B cell (primary cell): ENCODE measurements around the gene TBC1D1. TPM values are rescaled to one million over a fixed set of nuclear protein-coding genes. Genes with fewer than 3 reads are reported as not detected.

Experiments used
- ATAC-seq: fragments of 200-7000 bp; cut with Tn5 transposase; one replicate; pipeline ENCODE4 v1.10.0; 2021; ENCODE audit warnings: low read depth, mild to moderate bottlenecking, moderate number of reproducible peaks, moderate library complexity
- CTCF ChIA-PET: fragments of 350-600 bp; sonication (Branson Sonifier 250); formaldehyde crosslinking; loops from one replicate; lab custom pipeline; 2021; ENCODE audit warnings: antibody characterized with exemption, inconsistent platforms; lab: Charles Lee
- POLR2A ChIA-PET: fragments of 350-600 bp; sonication (Branson Sonifier 250); formaldehyde crosslinking; loops from one replicate; lab custom pipeline; 2021; ENCODE audit warnings: antibody characterized with exemption; lab: Charles Lee
- DNase-seq: peaks from one replicate; pipeline ENCODE4 v3.0.0; 2013
- H2AFZ ChIP-seq: 2 replicates; pipeline ENCODE4 v1.6.1; 2012; ENCODE audit warnings: mild to moderate bottlenecking, low read depth, low read length; ENCODE audit not compliant: insufficient read depth, poor library complexity, severe bottlenecking
- H3K27ac ChIP-seq, 2 donors: 1 replicate in 1 of 2; 2 replicates in 1 of 2; pipeline ENCODE4 v1.5.1; 2012 to 2013; ENCODE audit warnings: low read length in 2 of 2, mild to moderate bottlenecking in 2 of 2, moderate library complexity in 1 of 2
- H3K27me3 ChIP-seq, 4 experiments: fragments of 200-600 bp in 1 of 4; sonication (generic) in 1 of 4; replicated peaks in 1 of 4; 1 replicate in 2 of 4; 2 replicates in 2 of 4; pipeline versions ENCODE4 v1.6.1 to v1.7.0; 2013 to 2016; ENCODE audit warnings: low read length in 3 of 4, mild to moderate bottlenecking in 2 of 4, mixed read lengths in 1 of 4, moderate library complexity in 1 of 4; ENCODE audit not compliant: insufficient read depth in 4 of 4, control insufficient read depth in 3 of 4; ENCODE audit errors: control extremely low read depth in 1 of 4
- H3K36me3 ChIP-seq, 2 experiments: replicated peaks in 1 of 2; 1 replicate in 1 of 2; 2 replicates in 1 of 2; pipeline versions ENCODE4 v1.6.1 to v1.7.1; 2013; ENCODE audit warnings: low read length in 1 of 2; ENCODE audit not compliant: insufficient read depth in 2 of 2, control insufficient read depth in 1 of 2; ENCODE audit errors: control extremely low read depth in 1 of 2, extremely low read depth in 1 of 2
- H3K4me1 ChIP-seq, 2 donors: fragments of 200-600 bp in 1 of 2; sonication (generic) in 1 of 2; 1 replicate in 1 of 2; 2 replicates in 1 of 2; pipeline versions ENCODE4 v1.5.1 to v1.6.1; 2013 to 2017; ENCODE audit warnings: low read length in 2 of 2; ENCODE audit not compliant: control insufficient read depth in 2 of 2, insufficient read depth in 2 of 2
- H3K4me2 ChIP-seq: replicated peaks from 2 replicates; pipeline ENCODE3; 2012; ENCODE audit warnings: mild to moderate bottlenecking, low read depth, low read length; ENCODE audit not compliant: poor library complexity, severe bottlenecking
- H3K4me3 ChIP-seq, 5 experiments: fragments of 200-600 bp in 1 of 5; sonication (generic) in 1 of 5; 1 replicate in 3 of 5; 2 replicates in 2 of 5; pipeline versions ENCODE4 v1.5.1 to v1.7.0; 2011 to 2016; ENCODE audit warnings: low read length in 4 of 5, mild to moderate bottlenecking in 4 of 5, low read depth in 2 of 5, control low read depth in 1 of 5, moderate library complexity in 1 of 5; ENCODE audit not compliant: insufficient read depth in 1 of 5; ENCODE audit errors: control extremely low read depth in 1 of 5, extremely low read depth in 1 of 5
- H3K79me2 ChIP-seq: fragments of 200-600 bp; sonication (generic); one replicate; pipeline ENCODE4 v1.6.0; 2016; ENCODE audit warnings: low read length; ENCODE audit not compliant: control insufficient read depth, insufficient read depth
- H3K9ac ChIP-seq: fragments of 200-600 bp; sonication (generic); 2 replicates; pipeline ENCODE4 v1.6.1; 2017; ENCODE audit warnings: mild to moderate bottlenecking, low read length, moderate library complexity
- H3K9me3 ChIP-seq, 3 donors: one replicate each; pipeline versions ENCODE4 v1.6.1 to v1.7.1; 2013; ENCODE audit warnings: low read length in 2 of 3; ENCODE audit not compliant: control insufficient read depth in 2 of 3, insufficient read depth in 1 of 3; ENCODE audit errors: control extremely low read depth in 1 of 3
- H4K20me1 ChIP-seq: 2 replicates; pipeline ENCODE4 v1.6.0; 2012; ENCODE audit warnings: mild to moderate bottlenecking, low read length; ENCODE audit not compliant: insufficient read depth, control insufficient read depth, poor library complexity, severe bottlenecking
- H3K27ac Mint-ChIP-seq: one replicate; pipeline ENCODE4 v1.8.0; 2021; ENCODE audit warnings: mixed read lengths
- H3K27me3 Mint-ChIP-seq: one replicate; pipeline ENCODE4 v1.8.0; 2021; ENCODE audit warnings: mixed read lengths
- H3K4me1 Mint-ChIP-seq: one replicate; pipeline ENCODE4 v1.8.0; 2021; ENCODE audit warnings: mixed read lengths
- H3K4me3 Mint-ChIP-seq: one replicate; pipeline ENCODE4 v1.8.0; 2021; ENCODE audit warnings: mixed read lengths
- H3K9me3 Mint-ChIP-seq: one replicate; pipeline ENCODE4 v1.8.0; 2022; ENCODE audit warnings: mixed read lengths; ENCODE audit not compliant: insufficient read depth
- CTCF ChIP-seq: fragments of 200-600 bp; IDR thresholded peaks from one replicate; pipeline ENCODE4 v1.8.0; 2022; ENCODE audit warnings: antibody characterized with exemption, mild to moderate bottlenecking
- EZH2 ChIP-seq: IDR thresholded peaks from 2 replicates; pipeline ENCODE4 v1.6.1; 2012; ENCODE audit warnings: borderline replicate concordance, low read depth, mild to moderate bottlenecking, moderate library complexity, low read length; ENCODE audit not compliant: insufficient read depth, poor library complexity, severe bottlenecking
- WGBS: methylation state at CpG from one replicate; pipeline ENCODE4 v1.1.5; 2013; ENCODE audit warnings: missing lambda C conversion rate; ENCODE audit not compliant: insufficient coverage; 5-methylcytosine and 5-hydroxymethylcytosine counted together
- intact Hi-C: fragments of 100-400 bp; cut with micrococcal nuclease; formaldehyde crosslinking; loops from one replicate; pipeline ENCODE4 v1.10.0; 2022
- polyA plus RNA-seq: library from polyadenylated mRNA; depleted of rRNA; stranded (reverse); fragments of >200 nt; gene quantifications from 2 replicates; pipeline ENCODE4 v1.2.3, GENCODE V29; 2012
- total RNA-seq, 2 donors: library from RNA; stranded (reverse); fragments of 120-200 nt in 1 of 2; gene quantifications; 1 replicate in 1 of 2; 2 replicates in 1 of 2; pipeline versions ENCODE4 v1.2.3 to v1.2.4, GENCODE V29; 2013 to 2022

Gene TBC1D1
- total and polyA plus RNA-seq, 2 donors (not counting 1 experiment from before 2014, with no cell fraction given), result 88.2 to 98.7 TPM

- no peaks in the 10 kb centered on the region for H3K9me3 Mint-ChIP-seq
- no peaks in the 10 kb centered on the region for H3K4me1 ChIP-seq
- H3K36me3 ChIP-seq, result peaks cover 18 to 52% of the 10 kb centered on the region in 2 experiments
- CTCF ChIA-PET, result no interaction called here
- intact Hi-C loops, result no loop called here
- H3K9ac ChIP-seq, result no peak overlapping the region
- DNase-seq (no peak), ATAC-seq (no peak)
- H3K79me2 ChIP-seq, result no peaks in the 10 kb centered on the region
- H3K27me3 ChIP-seq, result no peaks in the 10 kb centered on the region
- no peak overlapping the region for H3K27ac Mint-ChIP-seq
- H3K4me3 ChIP-seq, result no peak overlapping the region
- no peaks in the 10 kb centered on the region for H4K20me1 ChIP-seq
- H3K4me1 Mint-ChIP-seq, result no peaks in the 10 kb centered on the region
- no peak overlapping the region for H3K4me2 ChIP-seq
- no peak overlapping the region for H2AFZ ChIP-seq
- TF ChIP-seq EZH2 (no peak), CTCF (no peak)
- H3K4me3 Mint-ChIP-seq, result no peak overlapping the region
- no peaks in the 10 kb centered on the region for H3K9me3 ChIP-seq
- POLR2A ChIA-PET, result no interaction called here
- H3K27me3 Mint-ChIP-seq, result no peaks in the 10 kb centered on the region
- no peak overlapping the region for H3K27ac ChIP-seq
Measured at GRCh38 chr4:38088321-38088720, 197.4 kb downstream of the TBC1D1 start.

- Histone ChIP-seq H3K27ac (no peak overlapping the region), H3K27me3 (no peaks in the 10 kb centered on the region), H3K79me2 (no peaks in the 10 kb centered on the region), H3K4me2 (no peak overlapping the region), H4K20me1 (no peaks in the 10 kb centered on the region), H3K9ac (no peak overlapping the region), H3K4me3 (no peak overlapping the region), H3K4me1 (no peaks in the 10 kb centered on the region), H3K36me3 (peaks cover 16 to 44% of the 10 kb centered on the region in 2 experiments), H2AFZ (no peak overlapping the region), H3K9me3 (no peaks in the 10 kb centered on the region)
- ATAC-seq, result no peak
- no peaks in the 10 kb centered on the region for H3K27me3 Mint-ChIP-seq
- H3K9me3 Mint-ChIP-seq, result no peaks in the 10 kb centered on the region
- DNase-seq, result no peak
- POLR2A ChIA-PET, result no interaction called here
- H3K4me3 Mint-ChIP-seq, result no peak overlapping the region
- H3K4me1 Mint-ChIP-seq, result no peaks in the 10 kb centered on the region
- 100% methylated on average over 3 of the region's 4 CpGs for WGBS
- intact Hi-C loops, result no loop called here
- no peak for TF ChIP-seq CTCF
- TF ChIP-seq EZH2, result no peak
- no peak overlapping the region for H3K27ac Mint-ChIP-seq
- CTCF ChIA-PET, result interaction anchor here (1.2 to 1.3 kb wide), 2 partner anchors 20 to 55 kb away, joined by 3 to 4 read pairs; no protein-coding TSS in a partner anchor
Measured at GRCh38 chr4:38089961-38090360, 199.1 kb downstream of the TBC1D1 start.
